ENCODE data around the gene HEBP2.

GRCh38 chr6:138382498-138383265 is 21.3 kb upstream of the HEBP2 start:
- no peak for TF ChIP-seq EZH2 (IDR thresholded peaks at IDR 0.05)
- no peak for TF ChIP-seq POLR2AphosphoS5 (IDR thresholded peaks at IDR 0.05; ENCODE audit: borderline replicate concordance, low read depth, low read length)

All from SK-N-MC (cell line).